IMR-90 (cell line): ENCODE results near the gene KLHL14. TPM values are rescaled to one million over a fixed set of nuclear protein-coding genes. Genes with fewer than 3 reads are reported as not detected.

Source experiments
- ATAC-seq: fragments of 200-7000 bp; cut with Tn5 transposase; 2 replicates; pipeline ENCODE4 v1.9.1; 2020; ENCODE audit warnings: low read depth, mild to moderate bottlenecking, moderate library complexity
- BruUV-seq: library from RNA; stranded (reverse); fragments of 400-500 nt; replicated peaks from 2 replicates; lab custom pipeline; 2021; lab: Mats Ljungman, UMichigan
- CTCF ChIA-PET: fragments of 300-600 bp; formaldehyde crosslinking; extraction: SDS; loops from one replicate; lab custom pipeline; 2021; ENCODE audit warnings: antibody characterized with exemption; lab: Yijun Ruan, JAX
- POLR2A ChIA-PET: fragments of 300-600 bp; sonication (Branson Sonifier 250); formaldehyde crosslinking; loops from one replicate; lab custom pipeline; 2022; ENCODE audit warnings: antibody characterized with exemption; ENCODE audit not compliant: unreplicated experiment; lab: Charles Lee
- DNase-seq: peaks from one replicate; pipeline ENCODE4 v3.0.0; 2013
- H2AFZ ChIP-seq: replicated peaks from 2 replicates; pipeline ENCODE3; 2013; ENCODE audit warnings: low read length, mild to moderate bottlenecking; ENCODE audit not compliant: poor library complexity
- H2AK5ac ChIP-seq: 2 replicates; pipeline ENCODE4 v1.6.1; 2013; ENCODE audit warnings: low read depth, low read length, inconsistent platforms
- H2AK9ac ChIP-seq: replicated peaks from 2 replicates; pipeline ENCODE3; 2013; ENCODE audit warnings: mild to moderate bottlenecking, low read depth, low read length, moderate library complexity; ENCODE audit not compliant: poor library complexity
- H2BK120ac ChIP-seq: 2 replicates; pipeline ENCODE4 v1.6.1; 2013; ENCODE audit warnings: low read depth, low read length, inconsistent platforms
- H2BK15ac ChIP-seq: 3 replicates; pipeline ENCODE4 v1.6.1; 2013; ENCODE audit warnings: low read depth, low read length, inconsistent platforms
- H2BK20ac ChIP-seq: 2 replicates; pipeline ENCODE4 v1.6.1; 2013; ENCODE audit warnings: low read depth, mild to moderate bottlenecking, inconsistent platforms, low read length, moderate library complexity
- H2BK5ac ChIP-seq: 2 replicates; pipeline ENCODE4 v1.6.1; 2013; ENCODE audit warnings: mild to moderate bottlenecking, low read depth, low read length, inconsistent platforms; ENCODE audit not compliant: poor library complexity, severe bottlenecking
- H3K14ac ChIP-seq: replicated peaks from 2 replicates; pipeline ENCODE4 v1.6.1; 2013; ENCODE audit warnings: low read depth, low read length, inconsistent platforms
- H3K18ac ChIP-seq: 2 replicates; pipeline ENCODE4 v1.6.1; 2013; ENCODE audit warnings: low read depth, low read length, control low read depth
- H3K23ac ChIP-seq: 2 replicates; pipeline ENCODE4 v1.6.1; 2013; ENCODE audit warnings: low read depth, low read length, inconsistent platforms
- H3K27ac ChIP-seq: 2 replicates; pipeline ENCODE4 v1.5.1; 2013; ENCODE audit warnings: mild to moderate bottlenecking, control low read depth, low read length; ENCODE audit not compliant: insufficient read depth
- H3K27me3 ChIP-seq: 2 replicates; pipeline ENCODE4 v1.6.1; 2013; ENCODE audit warnings: low read length; ENCODE audit not compliant: control insufficient read depth, insufficient read depth
- H3K36me3 ChIP-seq: 2 replicates; pipeline ENCODE4 v1.6.1; 2013; ENCODE audit warnings: low read length, mixed read lengths; ENCODE audit not compliant: control insufficient read depth, insufficient read depth
- H3K4ac ChIP-seq: 2 replicates; pipeline ENCODE4 v1.6.1; 2013; ENCODE audit warnings: low read depth, low read length, inconsistent platforms
- H3K4me1 ChIP-seq: 2 replicates; pipeline ENCODE4 v1.6.1; 2013; ENCODE audit warnings: low read length, mixed read lengths; ENCODE audit not compliant: control insufficient read depth, insufficient read depth
- H3K4me2 ChIP-seq: 2 replicates; pipeline ENCODE4 v1.6.1; 2013; ENCODE audit warnings: low read depth, mild to moderate bottlenecking, control low read depth, low read length, moderate library complexity
- H3K4me3 ChIP-seq: 2 replicates; pipeline ENCODE4 v1.5.1; 2013; ENCODE audit warnings: low read depth, mild to moderate bottlenecking, control low read depth, low read length, moderate library complexity; ENCODE audit not compliant: insufficient read depth
- H3K56ac ChIP-seq: 2 replicates; pipeline ENCODE4 v1.6.1; 2013; ENCODE audit warnings: low read length, inconsistent platforms; ENCODE audit not compliant: insufficient read depth; ENCODE audit errors: extremely low read depth
- H3K79me1 ChIP-seq, 2 experiments: 2 replicates each; pipeline ENCODE4 v1.6.1; 2013; ENCODE audit warnings: low read length in 2 of 2, inconsistent platforms in 1 of 2, low read depth in 1 of 2
- H3K9ac ChIP-seq: 2 replicates; pipeline ENCODE4 v1.6.1; 2013; ENCODE audit warnings: low read depth, low read length, control low read depth
- H3K9me1 ChIP-seq: 2 replicates; pipeline ENCODE4 v1.6.1; 2013; ENCODE audit warnings: low read length, inconsistent platforms; ENCODE audit not compliant: insufficient read depth
- H3K9me3 ChIP-seq: 2 replicates; pipeline ENCODE4 v1.6.1; 2013; ENCODE audit warnings: low read length; ENCODE audit not compliant: control insufficient read depth, insufficient read depth
- H4K20me1 ChIP-seq: 2 replicates; pipeline ENCODE4 v1.6.1; 2013; ENCODE audit warnings: low read length, inconsistent platforms; ENCODE audit not compliant: insufficient read depth
- H4K5ac ChIP-seq: 2 replicates; pipeline ENCODE4 v1.6.1; 2013; ENCODE audit warnings: mild to moderate bottlenecking, low read depth, low read length, control low read depth
- H4K8ac ChIP-seq, 2 experiments: 2 replicates each; pipeline ENCODE4 v1.6.1; 2013; ENCODE audit warnings: low read depth in 2 of 2, low read length in 2 of 2, control low read depth in 1 of 2, inconsistent platforms in 1 of 2
- H4K91ac ChIP-seq: 2 replicates; pipeline ENCODE4 v1.6.1; 2013; ENCODE audit warnings: low read depth, low read length, inconsistent platforms; ENCODE audit not compliant: insufficient read depth
- BHLHE40 ChIP-seq: fragments of 150-350 bp; IDR thresholded peaks from 2 replicates; pipeline ENCODE4 v1.6.1; 2016; ENCODE audit warnings: mild to moderate bottlenecking, low read depth, low read length
- CEBPB ChIP-seq: IDR thresholded peaks from 2 replicates; pipeline ENCODE4 v1.6.1; 2012; ENCODE audit warnings: low read depth, low read length, improper control_type of control experiment
- CHD1 ChIP-seq: IDR thresholded peaks from 2 replicates; pipeline ENCODE4 v1.6.1; 2012; ENCODE audit warnings: low read depth, low read length, improper control_type of control experiment
- ELK1 ChIP-seq: fragments of 150-350 bp; IDR thresholded peaks from 2 replicates; pipeline ENCODE4 v1.6.1; 2016; ENCODE audit warnings: low read depth, mild to moderate bottlenecking, low read length, moderate library complexity, borderline replicate concordance
- FOS ChIP-seq: fragments of 150-350 bp; IDR thresholded peaks from 2 replicates; pipeline ENCODE4 v1.6.1; 2016; ENCODE audit warnings: low read depth, low read length
- MAFK ChIP-seq: IDR thresholded peaks from 2 replicates; pipeline ENCODE4 v1.6.1; 2012; ENCODE audit warnings: low read depth, low read length, improper control_type of control experiment
- MAZ ChIP-seq: IDR thresholded peaks from 2 replicates; pipeline ENCODE4 v1.6.1; 2012; ENCODE audit warnings: low read depth, mild to moderate bottlenecking, low read length, improper control_type of control experiment, moderate library complexity, borderline replicate concordance
- MXI1 ChIP-seq: IDR thresholded peaks from 2 replicates; pipeline ENCODE4 v1.6.1; 2012; ENCODE audit warnings: low read depth, mild to moderate bottlenecking, low read length, moderate library complexity, borderline replicate concordance
- NFE2L2 ChIP-seq: fragments of 150-350 bp; IDR thresholded peaks from 2 replicates; pipeline ENCODE4 v1.6.1; 2016; ENCODE audit warnings: low read depth, mild to moderate bottlenecking, low read length
- POLR2A ChIP-seq: IDR thresholded peaks from 2 replicates; pipeline ENCODE4 v1.6.1; 2012; ENCODE audit warnings: mild to moderate bottlenecking, low read depth, low read length
- RAD21 ChIP-seq: IDR thresholded peaks from 2 replicates; pipeline ENCODE4 v1.6.1; 2012; ENCODE audit warnings: low read length, improper control_type of control experiment
- RFX5 ChIP-seq: IDR thresholded peaks from 2 replicates; pipeline ENCODE4 v1.8.0; 2012; ENCODE audit warnings: low read depth, mild to moderate bottlenecking, low read length, moderate library complexity
- SMC3 ChIP-seq: fragments of 150-350 bp; IDR thresholded peaks from 2 replicates; pipeline ENCODE4 v1.6.1; 2016; ENCODE audit warnings: low read depth, mild to moderate bottlenecking, antibody characterized with exemption, low read length, moderate library complexity
- WGBS, 2 experiments: methylation state at CpG; one replicate each; pipeline versions ENCODE4 v1.1.5 to v1.1.7; 2013; ENCODE audit warnings: missing lambda C conversion rate in 2 of 2; ENCODE audit not compliant: insufficient read length in 1 of 2; ENCODE audit errors: extremely low coverage in 2 of 2; 5-methylcytosine and 5-hydroxymethylcytosine counted together
- dilution Hi-C: fragments of 300-500 bp; cut with HindIII; formaldehyde crosslinking; loops from one replicate; pipeline ENCODE4 v1.14.3; 2018; ENCODE audit warnings: low sequenced_read_pairs; ENCODE audit not compliant: unreplicated experiment
- in situ Hi-C: fragments of 300-500 bp; cut with MboI; formaldehyde crosslinking; loops from 3 replicates; pipeline ENCODE4 v1.14.3; 2019; ENCODE audit warnings: low sequenced_read_pairs, inconsistent platforms, mixed read lengths
- intact Hi-C: fragments of 100-400 bp; cut with micrococcal nuclease; formaldehyde crosslinking; loops from 2 replicates; pipeline ENCODE4 v1.10.0; 2022
- polyA plus RNA-seq, 3 experiments: library from polyadenylated mRNA; depleted of rRNA; stranded (reverse); fragments of >200 nt; gene quantifications; 2 replicates each; pipeline ENCODE4 v1.2.3, GENCODE V29; 2012; ENCODE audit warnings: low replicate concordance in 1 of 3
- total RNA-seq: library from RNA; depleted of rRNA; stranded (reverse); fragments of >200 nt; gene quantifications from 2 replicates; pipeline ENCODE4 v1.2.3, GENCODE V29; 2012
- TF ChIP-seq, protein P1 (sequence below): conservative IDR thresholded peaks from 2 replicates; pipeline ENCODE4 v1.5.1; 2012; ENCODE audit warnings: mild to moderate bottlenecking, low read depth, low read length, improper control_type of control experiment
- TF ChIP-seq, protein P2 (sequence below): fragments of 150-350 bp; IDR thresholded peaks from 2 replicates; pipeline ENCODE4 v1.6.1; 2017; ENCODE audit warnings: mild to moderate bottlenecking, antibody characterized with exemption, low read length, low read depth

KLHL14 gene
- total and polyA plus RNA-seq, 2 of the 4 experiments (the other 2 are of a cell fraction) = not detected

DNA sequence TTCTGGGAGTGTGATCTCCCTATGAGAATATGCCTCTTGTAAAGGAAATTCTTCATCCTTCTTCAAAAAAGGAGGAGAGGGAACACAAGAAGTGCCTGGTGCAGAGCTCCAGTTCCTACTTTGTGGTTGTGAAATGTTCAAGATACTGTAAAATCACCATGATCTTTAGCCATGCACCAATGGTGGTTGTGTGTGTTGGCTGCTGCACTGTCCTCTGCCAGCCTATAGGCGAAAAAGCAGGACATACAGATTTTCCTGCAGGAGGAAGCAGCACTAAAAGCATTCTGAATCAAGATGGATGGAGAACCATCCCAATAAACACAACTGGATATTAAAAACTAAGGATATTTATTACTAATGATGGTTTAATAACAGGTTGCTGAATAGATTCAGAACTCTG, 6.2 kb upstream of the KLHL14 start:
- in situ Hi-C loops = no loop called here
- no TSS peak for BruUV-seq
- no peak overlapping the region for H3K4me3 ChIP-seq

More for the DNA sequence above, 6.2 kb upstream of the KLHL14 start:
- Histone ChIP-seq H2AK9ac (no peak overlapping the region), H2AFZ (no peak overlapping the region), H2AK5ac (no peak overlapping the region), H3K4me1 (no peaks in the 10 kb centered on the region), H4K8ac (no peak overlapping the region), H2BK120ac (no peak overlapping the region), H3K14ac (no peak overlapping the region), H3K27me3 (no peaks in the 10 kb centered on the region), H3K9me3 (no peaks in the 10 kb centered on the region), H2BK20ac (no peak overlapping the region), H3K23ac (no peak overlapping the region), H3K56ac (no peak overlapping the region), H3K18ac (no peak overlapping the region), H3K9me1 (no peaks in the 10 kb centered on the region), H3K79me1 (no peaks in the 10 kb centered on the region), H3K4me2 (no peak overlapping the region), H2BK15ac (no peak overlapping the region), H4K5ac (no peak overlapping the region), H3K9ac (no peak overlapping the region), H4K20me1 (no peaks in the 10 kb centered on the region), H3K4ac (no peak overlapping the region), H3K27ac (no peak overlapping the region), H2BK5ac (no peak overlapping the region), H4K91ac (no peak overlapping the region), H3K36me3 (no peaks in the 10 kb centered on the region)
- intact Hi-C loops (no loop called here), dilution Hi-C loops (no loop called here)
- CTCF ChIA-PET = interaction anchor here (1.3 kb wide), 1 partner anchor 12 kb away, joined by 4 read pairs; no protein-coding TSS in a partner anchor
- POLR2A ChIA-PET = no interaction called here
- TF ChIP-seq CHD1 (no peak), CEBPB (no peak), RAD21 (no peak), MAZ (no peak), FOS (no peak), MAFK (no peak), ELK1 (no peak), SMC3 (no peak), NFE2L2 (no peak), RFX5 (no peak), MXI1 (no peak), POLR2A (no peak), BHLHE40 (no peak)
- TF ChIP-seq, protein P1, sequence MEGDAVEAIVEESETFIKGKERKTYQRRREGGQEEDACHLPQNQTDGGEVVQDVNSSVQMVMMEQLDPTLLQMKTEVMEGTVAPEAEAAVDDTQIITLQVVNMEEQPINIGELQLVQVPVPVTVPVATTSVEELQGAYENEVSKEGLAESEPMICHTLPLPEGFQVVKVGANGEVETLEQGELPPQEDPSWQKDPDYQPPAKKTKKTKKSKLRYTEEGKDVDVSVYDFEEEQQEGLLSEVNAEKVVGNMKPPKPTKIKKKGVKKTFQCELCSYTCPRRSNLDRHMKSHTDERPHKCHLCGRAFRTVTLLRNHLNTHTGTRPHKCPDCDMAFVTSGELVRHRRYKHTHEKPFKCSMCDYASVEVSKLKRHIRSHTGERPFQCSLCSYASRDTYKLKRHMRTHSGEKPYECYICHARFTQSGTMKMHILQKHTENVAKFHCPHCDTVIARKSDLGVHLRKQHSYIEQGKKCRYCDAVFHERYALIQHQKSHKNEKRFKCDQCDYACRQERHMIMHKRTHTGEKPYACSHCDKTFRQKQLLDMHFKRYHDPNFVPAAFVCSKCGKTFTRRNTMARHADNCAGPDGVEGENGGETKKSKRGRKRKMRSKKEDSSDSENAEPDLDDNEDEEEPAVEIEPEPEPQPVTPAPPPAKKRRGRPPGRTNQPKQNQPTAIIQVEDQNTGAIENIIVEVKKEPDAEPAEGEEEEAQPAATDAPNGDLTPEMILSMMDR = no peak
- TF ChIP-seq, protein P2, sequence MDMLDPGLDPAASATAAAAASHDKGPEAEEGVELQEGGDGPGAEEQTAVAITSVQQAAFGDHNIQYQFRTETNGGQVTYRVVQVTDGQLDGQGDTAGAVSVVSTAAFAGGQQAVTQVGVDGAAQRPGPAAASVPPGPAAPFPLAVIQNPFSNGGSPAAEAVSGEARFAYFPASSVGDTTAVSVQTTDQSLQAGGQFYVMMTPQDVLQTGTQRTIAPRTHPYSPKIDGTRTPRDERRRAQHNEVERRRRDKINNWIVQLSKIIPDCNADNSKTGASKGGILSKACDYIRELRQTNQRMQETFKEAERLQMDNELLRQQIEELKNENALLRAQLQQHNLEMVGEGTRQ = no peak
- ATAC-seq = no peak
- no CpG with 5 or more reads among the region's 1 CpG for WGBS, 2 experiments
- DNase-seq = no peak
